GM12878 (cell line): ENCODE results near the gene LDLRAD4. TPM values are rescaled to one million over a fixed set of nuclear protein-coding genes. Genes with fewer than 3 reads are reported as not detected.

ENCODE experiments used
- ATAC-seq: fragments of 200-7000 bp; cut with Tn5 transposase; 3 replicates; pipeline ENCODE4 v1.9.1; 2020; ENCODE audit warnings: mild to moderate bottlenecking, moderate library complexity
- BruUV-seq: library from RNA; stranded (reverse); fragments of 400-500 nt; replicated peaks from 2 replicates; lab custom pipeline; 2021; lab: Mats Ljungman, UMichigan
- CTCF ChIA-PET: fragments of 300-600 bp; sonication (Branson Sonifier 250); formaldehyde crosslinking; extraction: SDS; loops from one replicate; lab custom pipeline; 2021; ENCODE audit warnings: inconsistent platforms; lab: Yijun Ruan, JAX
- POLR2A ChIA-PET: fragments of 350-600 bp; formaldehyde crosslinking; extraction: SDS; loops from one replicate; lab custom pipeline; 2021; ENCODE audit warnings: inconsistent platforms; lab: Charles Lee
- RAD21 ChIA-PET: fragments of 300-600 bp; sonication (Branson Sonifier 250); formaldehyde crosslinking; loops from one replicate; lab custom pipeline; 2023; ENCODE audit warnings: antibody characterized with exemption; ENCODE audit not compliant: unreplicated experiment; lab: Charles Lee
- SMC1A ChIA-PET: fragments of 300-600 bp; sonication (Branson Sonifier 250); formaldehyde crosslinking; loops from one replicate; lab custom pipeline; 2023; ENCODE audit not compliant: unreplicated experiment, uncharacterized antibody; lab: Charles Lee
- DNase-seq: peaks from one replicate; pipeline ENCODE4 v3.0.0-alpha.2; 2011; ENCODE audit warnings: low read depth, low spot score
- FAIRE-seq: peaks from 3 replicates; lab custom pipeline; 2011; peaks lifted over from hg19 to GRCh38; lab: Jason Lieb, UNC
- H2AFZ ChIP-seq: 2 replicates; pipeline ENCODE4 v1.6.0; 2011; ENCODE audit warnings: low read depth, low read length, control low read depth; ENCODE audit not compliant: control insufficient read depth
- H3K27ac ChIP-seq: 2 replicates; pipeline ENCODE4 v1.5.1; 2011; ENCODE audit warnings: control low read depth; ENCODE audit not compliant: control insufficient read depth, insufficient read depth
- H3K27me3 ChIP-seq, 2 experiments: replicated peaks in 1 of 2; 2 replicates each; pipeline versions ENCODE4 v1.6.0 to v1.6.1; 2011; ENCODE audit warnings: low read length in 1 of 2; ENCODE audit not compliant: control insufficient read depth in 2 of 2, insufficient read depth in 2 of 2
- H3K36me3 ChIP-seq, 2 experiments: 2 replicates each; pipeline ENCODE4 v1.5.1; 2011; ENCODE audit warnings: low read length in 1 of 2; ENCODE audit not compliant: control insufficient read depth in 2 of 2, insufficient read depth in 2 of 2
- H3K4me1 ChIP-seq: 2 replicates; pipeline ENCODE4 v1.6.1; 2011; ENCODE audit warnings: mild to moderate bottlenecking, low read length, moderate library complexity, mixed read lengths; ENCODE audit not compliant: control insufficient read depth, insufficient read depth
- H3K4me2 ChIP-seq: 2 replicates; pipeline ENCODE4 v1.6.0; 2011; ENCODE audit warnings: control low read depth; ENCODE audit not compliant: control insufficient read depth, insufficient read depth
- H3K4me3 ChIP-seq: fragments of 200-600 bp; sonication (generic); 2 replicates; pipeline ENCODE4 v1.5.1; 2016
- H3K79me2 ChIP-seq: 2 replicates; pipeline ENCODE4 v1.6.0; 2011; ENCODE audit warnings: low read length; ENCODE audit not compliant: control insufficient read depth, insufficient read depth
- H3K9ac ChIP-seq: 2 replicates; pipeline ENCODE4 v1.8.0; 2011; ENCODE audit warnings: low read length, control low read depth, mixed read lengths; ENCODE audit not compliant: control insufficient read depth, insufficient read depth
- H3K9me3 ChIP-seq: replicated peaks from 3 replicates; pipeline ENCODE4 v1.5.1; 2011; ENCODE audit warnings: mild to moderate bottlenecking, low read length; ENCODE audit not compliant: control insufficient read depth, insufficient read depth
- H4K20me1 ChIP-seq: 2 replicates; pipeline ENCODE4 v1.6.0; 2011; ENCODE audit not compliant: control insufficient read depth, insufficient read depth
- ATF7 ChIP-seq: fragments of 450-650 bp; IDR thresholded peaks from 2 replicates; pipeline ENCODE4 v1.6.1; 2016; ENCODE audit warnings: low read depth, mild to moderate bottlenecking
- CHD2 ChIP-seq: IDR thresholded peaks from 2 replicates; pipeline ENCODE4 v1.6.1; 2011; ENCODE audit warnings: low read depth, low read length, improper control_type of control experiment, borderline replicate concordance
- EGR1 ChIP-seq, 2 experiments: IDR thresholded peaks; 1 replicate in 1 of 2; 2 replicates in 1 of 2; pipeline ENCODE4 v1.6.1; 2011 to 2012; ENCODE audit warnings: low read depth in 2 of 2, low read length in 2 of 2, borderline replicate concordance in 1 of 2, mild to moderate bottlenecking in 1 of 2, moderate library complexity in 1 of 2
- GABPA ChIP-seq: IDR thresholded peaks from 2 replicates; pipeline ENCODE4 v1.6.1; 2014; ENCODE audit warnings: antibody characterized with exemption, low read depth, mild to moderate bottlenecking, inconsistent platforms
- GATAD2B ChIP-seq: fragments of 450-650 bp; conservative IDR thresholded peaks from 2 replicates; pipeline ENCODE4 v1.6.1; 2017; ENCODE audit warnings: low read depth, mild to moderate bottlenecking, moderate library complexity
- IKZF1 ChIP-seq: fragments of 450-650 bp; conservative IDR thresholded peaks from 2 replicates; pipeline ENCODE4 v1.6.1; 2017; ENCODE audit warnings: antibody characterized with exemption, mild to moderate bottlenecking
- MEF2A ChIP-seq: IDR thresholded peaks from 2 replicates; pipeline ENCODE4 v1.6.1; 2011; ENCODE audit warnings: low read depth, mild to moderate bottlenecking, low read length, moderate library complexity; ENCODE audit not compliant: insufficient read depth
- POLR2AphosphoS5 ChIP-seq: IDR thresholded peaks from 2 replicates; pipeline ENCODE4 v1.6.1; 2011; ENCODE audit warnings: mild to moderate bottlenecking, low read length, inconsistent platforms
- TCF3 ChIP-seq: IDR thresholded peaks from 2 replicates; pipeline ENCODE4 v1.6.1; 2012; ENCODE audit warnings: low read depth, mild to moderate bottlenecking, low read length, borderline replicate concordance; ENCODE audit not compliant: insufficient read depth
- WGBS: methylation state at CpG from one replicate; pipeline ENCODE4 v1.1.6; 2016; ENCODE audit warnings: low lambda C conversion rate; ENCODE audit not compliant: insufficient replicate concordance, insufficient coverage; ENCODE audit errors: missing lambda C conversion rate; 5-methylcytosine and 5-hydroxymethylcytosine counted together
- in situ Hi-C: fragments of 300-500 bp; cut with MboI; formaldehyde crosslinking; loops from 9 replicates; pipeline ENCODE4 v1.14.3; 2018; ENCODE audit warnings: mixed read lengths
- intact Hi-C: fragments of 100-400 bp; cut with micrococcal nuclease; formaldehyde crosslinking; loops from one replicate; pipeline ENCODE4 v1.14.2; 2022; ENCODE audit not compliant: unreplicated experiment
- polyA plus RNA-seq, 11 experiments: library from polyadenylated mRNA; depleted of rRNA in 4 of 11; unstranded in 6 of 11; stranded (reverse) in 5 of 11; fragments of >200 nt; fragmentation: Nextera tagmentation in 4 of 11; fragmentation: Illumina TruSeq in 1 of 11; extraction: Ambion mirVana in 4 of 11; extraction: Trizol in 1 of 11; gene quantifications; 1 replicate in 1 of 11; 2 replicates in 10 of 11; pipeline versions ENCODE4 v1.2.1 to v1.2.3, GENCODE V29; 2011 to 2016; ENCODE audit warnings: inconsistent platforms in 2 of 11, missing spikeins in 2 of 11, low read depth in 1 of 11
- total RNA-seq, 4 experiments: library from RNA; depleted of rRNA in 3 of 4; stranded (reverse); fragments of >200 nt in 3 of 4; fragmentation: Illumina TruSeq in 1 of 4; extraction: Trizol in 1 of 4; gene quantifications; 2 replicates each; pipeline versions ENCODE4 v1.2.1 to v1.2.3, GENCODE V29; 2013 to 2021
- TF ChIP-seq, protein P1 (sequence below): fragments of 150-350 bp; IDR thresholded peaks from 2 replicates; pipeline ENCODE4 v1.6.1; 2016; ENCODE audit warnings: low read depth, low read length
- TF ChIP-seq, protein P2 (sequence below): IDR thresholded peaks from 2 replicates; pipeline ENCODE4 v1.6.1; 2011; ENCODE audit warnings: mild to moderate bottlenecking, low read depth, low read length, moderate library complexity; ENCODE audit not compliant: insufficient replicate concordance
- TF ChIP-seq, protein P3 (sequence below): fragments of 450-650 bp; conservative IDR thresholded peaks from 2 replicates; pipeline ENCODE4 v1.6.1; 2017; ENCODE audit warnings: mild to moderate bottlenecking, moderate library complexity
- TF ChIP-seq, protein P4 (sequence below): fragments of 450-650 bp; IDR thresholded peaks from 2 replicates; pipeline ENCODE4 v1.6.1; 2017; ENCODE audit warnings: borderline replicate concordance

The LDLRAD4 gene
- total and polyA plus RNA-seq, 10 of the 15 experiments (the other 5 are each of a cell fraction or from before 2014, with no cell fraction given) = 2.7 to 16.8 (median 11.2) TPM

DNA sequence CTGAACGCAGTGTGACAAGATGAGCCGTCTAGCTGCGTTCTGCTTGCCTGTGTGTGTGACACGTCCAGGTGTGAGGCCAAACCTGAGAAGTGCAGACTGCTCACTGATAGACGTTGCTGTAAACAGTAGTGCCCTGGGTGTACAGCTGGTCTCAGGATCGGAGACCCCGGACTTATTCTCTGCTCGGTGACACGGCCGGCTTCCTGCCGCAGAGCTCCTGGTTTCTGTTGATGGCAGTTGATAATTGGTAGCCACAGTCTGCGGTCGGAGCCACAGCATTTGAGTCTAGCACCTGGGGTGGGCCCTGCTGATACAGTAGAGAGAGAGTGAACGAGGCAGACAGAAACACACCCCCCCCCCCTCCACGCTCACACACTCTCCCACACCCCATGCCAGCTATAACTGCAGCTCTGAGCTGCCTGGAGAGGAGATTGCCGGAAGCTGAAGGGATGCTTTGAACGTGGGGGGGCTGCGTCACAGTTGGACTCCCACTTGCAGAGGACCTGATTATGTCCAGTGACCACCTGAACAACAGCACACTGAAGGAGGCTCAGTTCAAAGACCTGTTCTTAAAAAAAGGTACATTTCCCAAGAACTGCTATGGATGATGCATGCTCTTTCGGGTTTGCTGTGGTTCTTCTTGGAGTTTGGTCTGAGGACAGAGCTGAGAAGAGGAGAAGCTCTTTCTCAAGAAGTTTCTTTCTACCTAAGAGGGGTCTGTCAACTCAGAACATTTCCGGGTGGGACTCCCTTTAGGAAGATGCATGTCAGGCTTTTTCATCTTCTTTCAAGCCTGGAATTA, 393.8 kb downstream of the LDLRAD4 start:
- FAIRE-seq (peak; percentile 81), DNase-seq (peak; percentile 94), ATAC-seq (peak; percentile 59)
- Histone ChIP-seq H3K9me3 (no peaks in the 10 kb centered on the region), H3K4me2 (peak overlapping the region; percentile 95), H3K4me1 (peaks cover 76% of the 10 kb centered on the region), H3K9ac (peak overlapping the region; percentile 74), H3K36me3 (no peaks in the 10 kb centered on the region), H3K79me2 (peaks cover 40% of the 10 kb centered on the region), H2AFZ (peak overlapping the region; percentile 32; the same call in 1 of the 2 replicates), H3K27me3 (no peaks in the 10 kb centered on the region), H3K27ac (peak overlapping the region; percentile 84), H4K20me1 (no peaks in the 10 kb centered on the region), H3K4me3 (peak overlapping the region; percentile 73)
- RAD21 ChIA-PET = interaction anchor here (0.7 to 8.4 kb wide), 16 partner anchors 9 to 621 kb away, joined by 3 to 337 read pairs (median 6); partner anchors contain the start of genes CEP192, FAM210A and RNMT
- POLR2A ChIA-PET = interaction anchor here (0.6 to 10.9 kb wide), 12 partner anchors 11 to 727 kb away, joined by 3 to 175 read pairs (median 6); no protein-coding TSS in a partner anchor
- in situ Hi-C loops (loop anchor here (5.0 kb wide), 1 partner anchor 45 kb away; no protein-coding TSS in a partner anchor), intact Hi-C loops (loop anchor here (1.0 to 2.0 kb wide), 3 partner anchors 28 to 50 kb away; no protein-coding TSS in a partner anchor)
- SMC1A ChIA-PET = interaction anchor here (0.6 to 13.4 kb wide), 12 partner anchors 10 to 456 kb away, joined by 3 to 372 read pairs (median 5); no protein-coding TSS in a partner anchor
- CTCF ChIA-PET = interaction anchor here (0.8 to 13.5 kb wide), 8 partner anchors 16 to 111 kb away, joined by 3 to 235 read pairs (median 24); no protein-coding TSS in a partner anchor
- 1% methylated on average over 20 of the region's 20 CpGs for WGBS
- TSS peak; percentile 78 for BruUV-seq
- TF ChIP-seq, protein P1, sequence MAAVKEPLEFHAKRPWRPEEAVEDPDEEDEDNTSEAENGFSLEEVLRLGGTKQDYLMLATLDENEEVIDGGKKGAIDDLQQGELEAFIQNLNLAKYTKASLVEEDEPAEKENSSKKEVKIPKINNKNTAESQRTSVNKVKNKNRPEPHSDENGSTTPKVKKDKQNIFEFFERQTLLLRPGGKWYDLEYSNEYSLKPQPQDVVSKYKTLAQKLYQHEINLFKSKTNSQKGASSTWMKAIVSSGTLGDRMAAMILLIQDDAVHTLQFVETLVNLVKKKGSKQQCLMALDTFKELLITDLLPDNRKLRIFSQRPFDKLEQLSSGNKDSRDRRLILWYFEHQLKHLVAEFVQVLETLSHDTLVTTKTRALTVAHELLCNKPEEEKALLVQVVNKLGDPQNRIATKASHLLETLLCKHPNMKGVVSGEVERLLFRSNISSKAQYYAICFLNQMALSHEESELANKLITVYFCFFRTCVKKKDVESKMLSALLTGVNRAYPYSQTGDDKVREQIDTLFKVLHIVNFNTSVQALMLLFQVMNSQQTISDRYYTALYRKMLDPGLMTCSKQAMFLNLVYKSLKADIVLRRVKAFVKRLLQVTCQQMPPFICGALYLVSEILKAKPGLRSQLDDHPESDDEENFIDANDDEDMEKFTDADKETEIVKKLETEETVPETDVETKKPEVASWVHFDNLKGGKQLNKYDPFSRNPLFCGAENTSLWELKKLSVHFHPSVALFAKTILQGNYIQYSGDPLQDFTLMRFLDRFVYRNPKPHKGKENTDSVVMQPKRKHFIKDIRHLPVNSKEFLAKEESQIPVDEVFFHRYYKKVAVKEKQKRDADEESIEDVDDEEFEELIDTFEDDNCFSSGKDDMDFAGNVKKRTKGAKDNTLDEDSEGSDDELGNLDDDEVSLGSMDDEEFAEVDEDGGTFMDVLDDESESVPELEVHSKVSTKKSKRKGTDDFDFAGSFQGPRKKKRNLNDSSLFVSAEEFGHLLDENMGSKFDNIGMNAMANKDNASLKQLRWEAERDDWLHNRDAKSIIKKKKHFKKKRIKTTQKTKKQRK = no peak
- TF ChIP-seq, protein P2, sequence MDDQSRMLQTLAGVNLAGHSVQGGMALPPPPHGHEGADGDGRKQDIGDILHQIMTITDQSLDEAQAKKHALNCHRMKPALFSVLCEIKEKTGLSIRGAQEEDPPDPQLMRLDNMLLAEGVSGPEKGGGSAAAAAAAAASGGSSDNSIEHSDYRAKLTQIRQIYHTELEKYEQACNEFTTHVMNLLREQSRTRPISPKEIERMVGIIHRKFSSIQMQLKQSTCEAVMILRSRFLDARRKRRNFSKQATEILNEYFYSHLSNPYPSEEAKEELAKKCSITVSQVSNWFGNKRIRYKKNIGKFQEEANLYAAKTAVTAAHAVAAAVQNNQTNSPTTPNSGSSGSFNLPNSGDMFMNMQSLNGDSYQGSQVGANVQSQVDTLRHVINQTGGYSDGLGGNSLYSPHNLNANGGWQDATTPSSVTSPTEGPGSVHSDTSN = peak; percentile 6
- TF ChIP-seq CHD2 (peak; percentile 84), GATAD2B (no peak; the same call in 1 of the 2 replicates), ATF7 (peak; percentile 85), GABPA (no peak), POLR2AphosphoS5 (peak; percentile 97), EGR1 (IDR thresholded peaks at IDR 0.05; ENCODE audit: borderline replicate concordance in 1 of 2, low read depth in 2 of 2, low read length in 2 of 2) (peak in 1 of 2 experiments; percentile 13; a peak in 1 of 3 replicates), TCF3 (peak; percentile 97), IKZF1 (peak; percentile 92), MEF2A (peak; percentile 85)
- TF ChIP-seq, protein P3, sequence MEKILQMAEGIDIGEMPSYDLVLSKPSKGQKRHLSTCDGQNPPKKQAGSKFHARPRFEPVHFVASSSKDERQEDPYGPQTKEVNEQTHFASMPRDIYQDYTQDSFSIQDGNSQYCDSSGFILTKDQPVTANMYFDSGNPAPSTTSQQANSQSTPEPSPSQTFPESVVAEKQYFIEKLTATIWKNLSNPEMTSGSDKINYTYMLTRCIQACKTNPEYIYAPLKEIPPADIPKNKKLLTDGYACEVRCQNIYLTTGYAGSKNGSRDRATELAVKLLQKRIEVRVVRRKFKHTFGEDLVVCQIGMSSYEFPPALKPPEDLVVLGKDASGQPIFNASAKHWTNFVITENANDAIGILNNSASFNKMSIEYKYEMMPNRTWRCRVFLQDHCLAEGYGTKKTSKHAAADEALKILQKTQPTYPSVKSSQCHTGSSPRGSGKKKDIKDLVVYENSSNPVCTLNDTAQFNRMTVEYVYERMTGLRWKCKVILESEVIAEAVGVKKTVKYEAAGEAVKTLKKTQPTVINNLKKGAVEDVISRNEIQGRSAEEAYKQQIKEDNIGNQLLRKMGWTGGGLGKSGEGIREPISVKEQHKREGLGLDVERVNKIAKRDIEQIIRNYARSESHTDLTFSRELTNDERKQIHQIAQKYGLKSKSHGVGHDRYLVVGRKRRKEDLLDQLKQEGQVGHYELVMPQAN = peak; percentile 45; the same call in 1 of the 2 replicates
- TF ChIP-seq, protein P4, sequence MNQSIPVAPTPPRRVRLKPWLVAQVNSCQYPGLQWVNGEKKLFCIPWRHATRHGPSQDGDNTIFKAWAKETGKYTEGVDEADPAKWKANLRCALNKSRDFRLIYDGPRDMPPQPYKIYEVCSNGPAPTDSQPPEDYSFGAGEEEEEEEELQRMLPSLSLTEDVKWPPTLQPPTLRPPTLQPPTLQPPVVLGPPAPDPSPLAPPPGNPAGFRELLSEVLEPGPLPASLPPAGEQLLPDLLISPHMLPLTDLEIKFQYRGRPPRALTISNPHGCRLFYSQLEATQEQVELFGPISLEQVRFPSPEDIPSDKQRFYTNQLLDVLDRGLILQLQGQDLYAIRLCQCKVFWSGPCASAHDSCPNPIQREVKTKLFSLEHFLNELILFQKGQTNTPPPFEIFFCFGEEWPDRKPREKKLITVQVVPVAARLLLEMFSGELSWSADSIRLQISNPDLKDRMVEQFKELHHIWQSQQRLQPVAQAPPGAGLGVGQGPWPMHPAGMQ = peak; percentile 82
